Measurements from ENCODE around the gene RBFOX2. TPM values are rescaled to one million over a fixed set of nuclear protein-coding genes. Genes with fewer than 3 reads are reported as not detected.

Gene RBFOX2
- total and polyA plus RNA-seq, 2 donors (not counting 1 experiment from before 2014, with no cell fraction given) = not detected

DNA sequence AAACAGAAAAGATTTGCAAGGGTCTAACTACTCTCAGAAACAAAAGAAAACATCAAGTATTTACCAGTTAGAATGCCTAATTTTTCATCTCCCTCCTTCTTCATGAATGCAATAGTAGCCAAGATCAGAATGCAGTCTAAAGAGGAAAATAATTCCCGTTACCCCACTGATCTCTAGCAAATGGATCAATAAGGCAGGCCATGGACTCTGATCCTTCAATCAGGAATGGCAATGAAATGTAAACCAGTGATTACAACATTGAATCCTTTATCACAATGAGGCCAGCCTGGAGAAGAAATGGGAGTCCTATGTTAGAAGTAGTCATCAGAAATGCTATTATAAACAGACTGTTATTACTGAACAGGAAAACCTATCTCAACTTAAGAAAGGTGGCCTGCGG is 204.4 kb downstream of the RBFOX2 start:
- DNase-seq = no peak
- ChIA-PET POLR2A (no interaction called here), CTCF (no interaction called here)
- Histone ChIP-seq H2AFZ (ENCODE audit: insufficient read depth, low read depth, low read length, poor library complexity, severe bottlenecking) (no peak overlapping the region), H3K9ac (ENCODE audit: low read length) (no peak overlapping the region), H3K27ac (ENCODE audit: low read length in 2 of 2) (no peak overlapping the region), H3K27me3 (replicated peaks in 1 of 4; ENCODE audit: control extremely low read depth in 1 of 4, control insufficient read depth in 3 of 4, insufficient read depth in 4 of 4, low read length in 3 of 4) (peaks cover 0 to 5% (median 0%) of the 10 kb centered on the region in 4 experiments), H3K9me3 (ENCODE audit: control extremely low read depth in 1 of 3, control insufficient read depth in 2 of 3, insufficient read depth in 1 of 3, low read length in 2 of 3) (no peaks in the 10 kb centered on the region), H3K4me1 (ENCODE audit: control insufficient read depth in 2 of 2, insufficient read depth in 2 of 2, low read length in 2 of 2) (no peaks in the 10 kb centered on the region), H3K36me3 (replicated peaks in 1 of 2; ENCODE audit: control extremely low read depth in 1 of 2, control insufficient read depth in 1 of 2, extremely low read depth in 1 of 2, insufficient read depth in 2 of 2, low read length in 1 of 2) (no peaks in the 10 kb centered on the region), H3K79me2 (ENCODE audit: control insufficient read depth, insufficient read depth, low read length) (no peaks in the 10 kb centered on the region), H3K4me3 (ENCODE audit: control extremely low read depth in 1 of 5, extremely low read depth in 1 of 5, insufficient read depth in 1 of 5, low read depth in 2 of 5, low read length in 4 of 5) (no peak overlapping the region), H3K4me2 (replicated peaks; ENCODE audit: low read depth, low read length, poor library complexity, severe bottlenecking) (no peak overlapping the region), H4K20me1 (ENCODE audit: control insufficient read depth, insufficient read depth, low read length, poor library complexity, severe bottlenecking) (no peaks in the 10 kb centered on the region)
- H3K27ac Mint-ChIP-seq = no peak overlapping the region
- no peaks in the 10 kb centered on the region for H3K9me3 Mint-ChIP-seq (ENCODE audit: insufficient read depth)
- intact Hi-C loops (cut with micrococcal nuclease) = no loop called here
- H3K4me1 Mint-ChIP-seq = no peaks in the 10 kb centered on the region
- H3K4me3 Mint-ChIP-seq = no peak overlapping the region
- peaks cover 24% of the 10 kb centered on the region for H3K27me3 Mint-ChIP-seq
- WGBS (ENCODE audit: insufficient coverage) = no CpG with 5 or more reads among the region's 2 CpGs
- ATAC-seq (ENCODE audit: low read depth) = no peak
- no peak for TF ChIP-seq CTCF (IDR thresholded peaks at IDR 0.05)
- no peak for TF ChIP-seq EZH2 (IDR thresholded peaks at IDR 0.05; ENCODE audit: borderline replicate concordance, insufficient read depth, low read depth, low read length, poor library complexity, severe bottlenecking)

DNA sequence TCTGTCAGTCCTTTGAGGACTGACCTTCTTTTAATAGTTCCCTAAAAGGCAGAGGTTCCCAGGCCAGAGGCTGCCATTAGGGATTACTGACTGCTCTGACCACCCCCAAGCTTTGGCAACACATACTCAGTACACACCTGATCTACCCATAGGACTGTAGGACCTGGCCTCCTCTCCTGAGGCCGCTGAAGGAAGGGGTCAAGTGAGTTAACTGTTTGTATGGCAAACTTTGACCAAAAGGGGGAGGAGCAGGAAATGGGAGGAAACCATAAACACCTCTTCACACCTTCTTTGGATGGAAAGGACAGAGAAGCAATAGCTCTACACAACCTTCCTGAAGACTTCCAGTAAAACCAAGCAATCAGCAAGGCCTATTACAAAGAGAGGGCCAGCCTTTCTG is 207.0 kb downstream of the RBFOX2 start:
- H3K27ac ChIP-seq (ENCODE audit: low read length in 2 of 2) = no peak overlapping the region
- Mint-ChIP-seq H3K4me1 (no peaks in the 10 kb centered on the region), H3K9me3 (ENCODE audit: insufficient read depth) (no peaks in the 10 kb centered on the region), H3K27ac (no peak overlapping the region), H3K27me3 (peaks cover 9% of the 10 kb centered on the region), H3K4me3 (no peak overlapping the region)
- DNase-seq (no peak), ATAC-seq (ENCODE audit: low read depth) (no peak)
- H4K20me1 ChIP-seq (ENCODE audit: control insufficient read depth, insufficient read depth, low read length, poor library complexity, severe bottlenecking) = no peaks in the 10 kb centered on the region
- ChIA-PET POLR2A (interaction anchor here (0.7 kb wide), 1 partner anchor 196 kb away, joined by 3 read pairs; no protein-coding TSS in a partner anchor), CTCF (no interaction called here)
- TF ChIP-seq EZH2 (IDR thresholded peaks at IDR 0.05; ENCODE audit: borderline replicate concordance, insufficient read depth, low read depth, low read length, poor library complexity, severe bottlenecking) (no peak), CTCF (IDR thresholded peaks at IDR 0.05) (no peak)
- no peaks in the 10 kb centered on the region for H3K36me3 ChIP-seq (replicated peaks in 1 of 2; ENCODE audit: control extremely low read depth in 1 of 2, control insufficient read depth in 1 of 2, extremely low read depth in 1 of 2, insufficient read depth in 2 of 2, low read length in 1 of 2)
- H3K4me2 ChIP-seq (replicated peaks; ENCODE audit: low read depth, low read length, poor library complexity, severe bottlenecking) = no peak overlapping the region
- H2AFZ ChIP-seq (ENCODE audit: insufficient read depth, low read depth, low read length, poor library complexity, severe bottlenecking) = no peak overlapping the region
- H3K9me3 ChIP-seq (ENCODE audit: control extremely low read depth in 1 of 3, control insufficient read depth in 2 of 3, insufficient read depth in 1 of 3, low read length in 2 of 3) = no peaks in the 10 kb centered on the region
- no peak overlapping the region for H3K4me3 ChIP-seq (ENCODE audit: control extremely low read depth in 1 of 5, extremely low read depth in 1 of 5, insufficient read depth in 1 of 5, low read depth in 2 of 5, low read length in 4 of 5)
- H3K27me3 ChIP-seq (replicated peaks in 1 of 4; ENCODE audit: control extremely low read depth in 1 of 4, control insufficient read depth in 3 of 4, insufficient read depth in 4 of 4, low read length in 3 of 4) = peaks cover 0 to under 1% (median 0%) of the 10 kb centered on the region in 4 experiments
- no peak overlapping the region for H3K9ac ChIP-seq (ENCODE audit: low read length)
- WGBS (ENCODE audit: insufficient coverage) = no CpG with 5 or more reads among the region's 1 CpG
- H3K79me2 ChIP-seq (ENCODE audit: control insufficient read depth, insufficient read depth, low read length) = no peaks in the 10 kb centered on the region
- intact Hi-C loops (cut with micrococcal nuclease) = no loop called here
- H3K4me1 ChIP-seq (ENCODE audit: control insufficient read depth in 2 of 2, insufficient read depth in 2 of 2, low read length in 2 of 2) = no peaks in the 10 kb centered on the region

Measured in B cell (primary cell).